GM12875 (cell line): ENCODE data around the gene CHMP4B.

Experiments used
- H3K4me3 ChIP-seq: one replicate; pipeline ENCODE4 v1.5.1; 2011; ENCODE audit warnings: low read depth, low read length, control low read depth
- TF ChIP-seq, protein P1 (sequence below): IDR thresholded peaks from 2 replicates; pipeline ENCODE4 v1.5.1; 2011; ENCODE audit warnings: low read depth, mild to moderate bottlenecking, control low read depth, inconsistent platforms, low read length, moderate library complexity, borderline replicate concordance; ENCODE audit not compliant: insufficient read depth

Gene CHMP4B

DNA sequence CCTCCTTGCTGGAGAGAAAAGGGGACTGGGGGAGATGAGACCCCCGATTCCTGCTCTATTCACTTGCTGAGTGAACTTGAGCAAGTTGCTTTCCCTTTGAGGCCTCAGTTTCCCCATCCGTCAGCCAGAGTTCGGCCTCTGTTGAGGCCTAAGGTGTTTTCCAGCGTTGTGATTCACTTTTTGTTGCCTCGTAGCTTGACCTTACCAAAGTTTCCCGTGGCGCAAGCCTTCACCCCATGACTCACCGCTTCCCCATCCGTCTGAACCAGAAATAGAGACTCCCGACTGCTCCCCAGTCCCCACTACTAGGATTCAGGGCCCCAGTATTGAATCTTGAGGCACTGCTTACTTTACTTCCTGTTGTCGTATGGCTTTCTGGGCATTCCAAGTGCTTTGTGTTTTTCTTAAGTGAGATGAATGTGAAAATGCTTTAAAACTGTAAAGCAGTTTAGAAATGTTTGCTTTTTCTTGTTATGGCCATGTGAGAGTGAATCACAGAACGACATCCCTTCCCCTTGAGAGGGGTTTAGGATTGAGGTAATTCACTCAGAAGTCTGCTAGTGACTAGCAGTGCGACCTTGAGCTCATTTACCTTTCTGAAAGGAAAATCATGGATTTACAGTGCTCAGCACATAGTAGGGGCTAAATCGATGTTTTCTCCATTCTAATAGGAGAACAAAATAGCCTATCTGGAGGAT is 1.2 kb downstream of the CHMP4B start:
- H3K4me3 ChIP-seq, result peak overlapping the region; percentile 80
- TF ChIP-seq, protein P1, sequence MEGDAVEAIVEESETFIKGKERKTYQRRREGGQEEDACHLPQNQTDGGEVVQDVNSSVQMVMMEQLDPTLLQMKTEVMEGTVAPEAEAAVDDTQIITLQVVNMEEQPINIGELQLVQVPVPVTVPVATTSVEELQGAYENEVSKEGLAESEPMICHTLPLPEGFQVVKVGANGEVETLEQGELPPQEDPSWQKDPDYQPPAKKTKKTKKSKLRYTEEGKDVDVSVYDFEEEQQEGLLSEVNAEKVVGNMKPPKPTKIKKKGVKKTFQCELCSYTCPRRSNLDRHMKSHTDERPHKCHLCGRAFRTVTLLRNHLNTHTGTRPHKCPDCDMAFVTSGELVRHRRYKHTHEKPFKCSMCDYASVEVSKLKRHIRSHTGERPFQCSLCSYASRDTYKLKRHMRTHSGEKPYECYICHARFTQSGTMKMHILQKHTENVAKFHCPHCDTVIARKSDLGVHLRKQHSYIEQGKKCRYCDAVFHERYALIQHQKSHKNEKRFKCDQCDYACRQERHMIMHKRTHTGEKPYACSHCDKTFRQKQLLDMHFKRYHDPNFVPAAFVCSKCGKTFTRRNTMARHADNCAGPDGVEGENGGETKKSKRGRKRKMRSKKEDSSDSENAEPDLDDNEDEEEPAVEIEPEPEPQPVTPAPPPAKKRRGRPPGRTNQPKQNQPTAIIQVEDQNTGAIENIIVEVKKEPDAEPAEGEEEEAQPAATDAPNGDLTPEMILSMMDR, result no peak

DNA sequence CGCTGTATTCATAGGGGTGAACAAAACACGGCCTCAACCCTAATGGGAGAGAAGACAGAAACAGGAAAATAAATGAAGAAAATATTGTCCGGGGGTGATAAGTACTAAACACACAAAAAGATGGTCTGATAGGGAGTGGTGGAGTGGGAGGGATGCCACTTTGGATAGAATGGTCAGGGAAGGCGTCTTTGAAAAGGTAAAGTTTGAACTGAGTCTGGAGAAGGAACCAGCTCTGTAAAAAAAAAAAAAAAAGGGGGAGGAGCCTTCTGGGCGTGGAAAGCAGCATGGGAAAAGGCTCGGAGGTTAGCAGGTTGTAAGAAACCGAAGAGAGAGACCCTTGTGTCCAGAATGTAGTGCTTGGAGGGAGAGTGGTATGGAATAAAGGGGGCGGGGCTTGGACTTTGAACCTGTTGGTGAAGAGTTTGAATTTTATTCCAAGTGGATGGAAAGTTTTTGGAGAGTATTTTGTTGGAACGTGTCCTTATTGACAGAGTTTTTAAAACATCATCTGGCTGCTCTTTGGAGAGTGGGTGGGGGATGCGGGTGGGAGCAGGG is 1.8 kb downstream of the CHMP4B start:
- H3K4me3 ChIP-seq, result peak overlapping the region; percentile 80
- TF ChIP-seq, protein P1, result no peak

DNA sequence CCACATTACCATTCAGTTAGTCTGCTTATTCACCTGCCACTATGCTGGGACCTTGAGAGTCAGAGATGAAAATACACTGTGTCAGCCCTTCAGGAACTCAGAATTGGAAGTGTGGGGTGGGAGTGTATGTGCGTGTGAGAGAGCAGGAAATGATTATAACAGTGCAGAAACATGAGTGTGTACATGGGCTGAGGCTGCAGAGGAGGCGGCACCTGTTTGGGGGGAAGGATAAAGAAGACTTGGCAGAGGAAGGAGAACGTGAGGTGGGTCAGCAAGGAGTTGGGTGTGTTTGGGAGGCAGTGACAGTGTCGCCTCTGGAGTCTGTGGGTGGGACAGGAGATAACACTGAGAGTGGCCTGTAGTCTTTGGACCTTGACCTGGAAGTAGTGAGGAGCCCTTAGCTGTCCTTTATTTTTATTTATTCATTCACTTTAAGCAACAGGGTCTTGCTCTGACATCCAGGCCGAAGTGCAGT is 3.1 kb downstream of the CHMP4B start:
- TF ChIP-seq, protein P1, result no peak

DNA sequence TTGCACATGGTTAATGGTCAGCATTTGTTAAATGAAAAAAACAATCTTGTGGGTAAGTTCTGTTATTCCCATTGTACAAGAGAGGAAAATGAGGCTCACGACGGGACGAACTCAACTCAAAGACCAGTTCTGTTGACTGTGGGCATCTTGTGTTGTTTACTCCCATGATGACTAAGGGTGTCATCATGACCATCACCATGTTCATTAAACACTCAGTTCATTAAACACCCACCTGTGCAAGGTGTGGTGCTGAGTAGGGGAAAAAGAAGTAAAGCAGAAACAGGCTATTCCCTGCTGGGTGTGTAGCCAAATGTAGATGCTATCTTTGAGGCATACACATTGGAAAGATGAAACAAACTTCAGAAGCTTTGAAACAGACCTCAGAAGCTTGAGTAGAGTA is 4.5 kb downstream of the CHMP4B start:
- no peak overlapping the region for H3K4me3 ChIP-seq

More for the DNA sequence above, 3.1 kb downstream of the CHMP4B start:
- H3K4me3 ChIP-seq, result no peak overlapping the region

DNA sequence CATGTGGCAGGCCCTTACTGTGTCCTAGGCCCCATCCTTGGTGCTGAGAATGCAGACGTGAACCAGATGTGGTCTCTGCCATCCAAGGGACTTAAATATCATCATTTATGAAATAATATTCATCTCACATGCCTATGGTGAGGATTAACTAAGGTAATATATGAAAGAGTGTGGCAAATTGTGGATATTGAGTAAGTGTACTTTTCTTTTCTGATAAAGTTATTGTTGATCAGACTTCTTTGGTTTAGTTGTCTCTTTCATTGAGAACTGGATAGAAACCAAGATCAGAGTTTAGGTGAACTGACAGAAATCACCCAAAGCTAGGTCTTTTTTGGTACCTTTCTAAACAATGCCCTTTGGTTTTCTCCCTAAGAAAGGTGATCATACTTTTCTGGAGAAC is 5.0 kb downstream of the CHMP4B start:
- TF ChIP-seq, protein P1, result no peak
- no peak overlapping the region for H3K4me3 ChIP-seq

More for the DNA sequence above, 4.5 kb downstream of the CHMP4B start:
- TF ChIP-seq, protein P1, result no peak

DNA sequence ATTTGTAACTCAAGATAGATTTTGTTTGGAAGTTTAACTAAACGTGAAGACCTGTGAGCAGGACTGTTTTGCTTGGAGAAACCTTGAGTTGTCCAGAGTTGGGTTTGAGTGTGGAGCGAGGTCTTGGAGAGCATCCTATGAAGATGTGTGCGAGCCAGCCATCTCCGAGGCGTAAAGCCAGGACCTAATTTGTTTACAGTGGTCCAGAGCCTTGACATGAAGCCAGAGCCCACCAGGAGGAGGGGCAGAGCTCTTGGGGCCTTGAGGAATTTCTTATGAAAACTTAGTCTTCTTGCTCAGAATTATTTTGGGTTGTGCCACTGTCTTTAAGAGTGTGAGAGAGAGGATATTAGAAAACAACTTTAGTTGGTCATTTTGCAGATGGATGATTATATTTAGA is 6.3 kb downstream of the CHMP4B start:
- H3K4me3 ChIP-seq, result no peak overlapping the region
- TF ChIP-seq, protein P1, result no peak

DNA sequence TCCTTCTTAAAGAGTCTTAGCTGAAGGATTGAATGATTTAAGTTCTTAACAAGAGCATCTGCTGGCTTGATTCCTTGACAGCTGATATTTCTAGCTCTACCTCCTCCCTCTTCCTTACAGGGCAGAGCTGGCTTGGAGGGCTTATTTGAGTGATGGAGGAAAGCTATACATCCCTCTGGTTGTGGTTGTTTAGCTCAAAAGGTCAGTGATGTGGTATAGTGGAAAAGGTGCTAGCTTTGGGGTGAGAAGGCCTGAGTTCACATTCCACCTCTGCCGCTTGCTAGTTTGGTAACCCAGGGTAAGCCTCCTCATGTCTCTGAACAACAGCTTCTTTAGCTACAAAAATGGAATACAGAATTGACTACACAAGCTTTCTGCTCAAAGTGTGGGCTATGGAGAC is 8.3 kb downstream of the CHMP4B start:
- H3K4me3 ChIP-seq, result no peak overlapping the region
- TF ChIP-seq, protein P1, result no peak
